Ishikawa (cell line): ENCODE results near the gene HPS4.

Experiments
- CEBPB ChIP-seq: IDR thresholded peaks from 2 replicates; pipeline ENCODE4 v1.6.1; 2012
- CREB1 ChIP-seq: IDR thresholded peaks from 2 replicates; pipeline ENCODE4 v1.6.1; 2012; ENCODE audit warnings: low read depth
- EGR1 ChIP-seq: IDR thresholded peaks from 2 replicates; pipeline ENCODE4 v1.6.1; 2012
- EP300 ChIP-seq: IDR thresholded peaks from 2 replicates; pipeline ENCODE4 v1.6.1; 2012; ENCODE audit warnings: borderline replicate concordance
- NFIC ChIP-seq: IDR thresholded peaks from 2 replicates; pipeline ENCODE4 v1.6.1; 2012
- RAD21 ChIP-seq: IDR thresholded peaks from 2 replicates; pipeline ENCODE4 v1.6.1; 2012; ENCODE audit warnings: low read depth
- TAF1 ChIP-seq: IDR thresholded peaks from 2 replicates; pipeline ENCODE4 v1.6.1; 2012; ENCODE audit warnings: low read depth, mild to moderate bottlenecking
- TCF12 ChIP-seq: IDR thresholded peaks from 2 replicates; pipeline ENCODE4 v1.6.1; 2012; ENCODE audit warnings: low read depth
- TEAD4 ChIP-seq: IDR thresholded peaks from 2 replicates; pipeline ENCODE4 v1.6.1; 2012
- YY1 ChIP-seq: IDR thresholded peaks from 2 replicates; pipeline ENCODE4 v1.6.1; 2012; ENCODE audit warnings: low read depth
- ZBTB7A ChIP-seq: IDR thresholded peaks from 2 replicates; pipeline ENCODE4 v1.6.1; 2012; ENCODE audit warnings: low read depth
- TF ChIP-seq, protein P1 (sequence below): IDR thresholded peaks from 2 replicates; pipeline ENCODE4 v1.6.1; 2012
- TF ChIP-seq, protein P2 (sequence below): IDR thresholded peaks from 2 replicates; pipeline ENCODE4 v1.6.1; 2012
- TF ChIP-seq, protein P3 (sequence below): IDR thresholded peaks from 2 replicates; pipeline ENCODE4 v1.6.1; 2012; ENCODE audit warnings: low read depth, mild to moderate bottlenecking

DNA sequence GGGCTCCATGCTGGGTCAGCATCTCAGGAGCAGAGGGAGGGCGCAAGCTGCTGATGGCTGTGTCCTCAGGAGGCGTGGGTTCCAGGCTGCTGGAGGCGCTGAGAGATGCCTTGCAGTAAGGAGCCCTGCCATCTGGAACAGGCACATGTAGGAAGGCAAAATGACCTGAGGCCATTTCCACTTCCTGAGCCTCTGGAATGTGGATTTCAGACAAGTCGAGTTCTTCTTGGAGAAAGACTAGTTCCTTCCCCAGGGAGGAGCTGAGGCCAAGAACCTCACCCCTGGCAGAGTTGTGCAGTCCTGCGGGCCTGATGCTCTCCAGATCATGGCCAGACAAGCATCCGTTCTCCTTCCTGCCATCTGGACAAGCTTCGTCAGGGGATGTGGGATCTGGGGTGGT is 19.3 kb downstream of the HPS4 start:
- TF ChIP-seq TAF1 (no peak), TEAD4 (no peak), EGR1 (no peak), CEBPB (no peak), RAD21 (no peak), NFIC (no peak), TCF12 (no peak), EP300 (no peak), YY1 (no peak), ZBTB7A (no peak), CREB1 (no peak)
- TF ChIP-seq, protein P1, sequence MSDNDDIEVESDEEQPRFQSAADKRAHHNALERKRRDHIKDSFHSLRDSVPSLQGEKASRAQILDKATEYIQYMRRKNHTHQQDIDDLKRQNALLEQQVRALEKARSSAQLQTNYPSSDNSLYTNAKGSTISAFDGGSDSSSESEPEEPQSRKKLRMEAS = no peak
- TF ChIP-seq, protein P2, sequence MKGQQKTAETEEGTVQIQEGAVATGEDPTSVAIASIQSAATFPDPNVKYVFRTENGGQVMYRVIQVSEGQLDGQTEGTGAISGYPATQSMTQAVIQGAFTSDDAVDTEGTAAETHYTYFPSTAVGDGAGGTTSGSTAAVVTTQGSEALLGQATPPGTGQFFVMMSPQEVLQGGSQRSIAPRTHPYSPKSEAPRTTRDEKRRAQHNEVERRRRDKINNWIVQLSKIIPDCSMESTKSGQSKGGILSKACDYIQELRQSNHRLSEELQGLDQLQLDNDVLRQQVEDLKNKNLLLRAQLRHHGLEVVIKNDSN = no peak
- TF ChIP-seq, protein P3, sequence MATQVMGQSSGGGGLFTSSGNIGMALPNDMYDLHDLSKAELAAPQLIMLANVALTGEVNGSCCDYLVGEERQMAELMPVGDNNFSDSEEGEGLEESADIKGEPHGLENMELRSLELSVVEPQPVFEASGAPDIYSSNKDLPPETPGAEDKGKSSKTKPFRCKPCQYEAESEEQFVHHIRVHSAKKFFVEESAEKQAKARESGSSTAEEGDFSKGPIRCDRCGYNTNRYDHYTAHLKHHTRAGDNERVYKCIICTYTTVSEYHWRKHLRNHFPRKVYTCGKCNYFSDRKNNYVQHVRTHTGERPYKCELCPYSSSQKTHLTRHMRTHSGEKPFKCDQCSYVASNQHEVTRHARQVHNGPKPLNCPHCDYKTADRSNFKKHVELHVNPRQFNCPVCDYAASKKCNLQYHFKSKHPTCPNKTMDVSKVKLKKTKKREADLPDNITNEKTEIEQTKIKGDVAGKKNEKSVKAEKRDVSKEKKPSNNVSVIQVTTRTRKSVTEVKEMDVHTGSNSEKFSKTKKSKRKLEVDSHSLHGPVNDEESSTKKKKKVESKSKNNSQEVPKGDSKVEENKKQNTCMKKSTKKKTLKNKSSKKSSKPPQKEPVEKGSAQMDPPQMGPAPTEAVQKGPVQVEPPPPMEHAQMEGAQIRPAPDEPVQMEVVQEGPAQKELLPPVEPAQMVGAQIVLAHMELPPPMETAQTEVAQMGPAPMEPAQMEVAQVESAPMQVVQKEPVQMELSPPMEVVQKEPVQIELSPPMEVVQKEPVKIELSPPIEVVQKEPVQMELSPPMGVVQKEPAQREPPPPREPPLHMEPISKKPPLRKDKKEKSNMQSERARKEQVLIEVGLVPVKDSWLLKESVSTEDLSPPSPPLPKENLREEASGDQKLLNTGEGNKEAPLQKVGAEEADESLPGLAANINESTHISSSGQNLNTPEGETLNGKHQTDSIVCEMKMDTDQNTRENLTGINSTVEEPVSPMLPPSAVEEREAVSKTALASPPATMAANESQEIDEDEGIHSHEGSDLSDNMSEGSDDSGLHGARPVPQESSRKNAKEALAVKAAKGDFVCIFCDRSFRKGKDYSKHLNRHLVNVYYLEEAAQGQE = no peak
